A204.1 (cell line): ENCODE results near the gene SATB1.
"Not testable (repeated sequence)": the region's sequence is repeated elsewhere in the genome, so short reads cannot be mapped to it uniquely, and the experiment has no call there.

ENCODE experiments used
- FAIRE-seq: peaks from 2 replicates; lab custom pipeline; 2012; peaks lifted over from hg19 to GRCh38; lab: Jason Lieb, UNC

The SATB1 gene

GRCh38 chr3:18351823-18352744, 73.1 kb downstream of the SATB1 start:
- no peak for FAIRE-seq

- no peak for FAIRE-seq
These were observed 74.0 kb downstream of the SATB1 start for GRCh38 chr3:18351069-18351628.

- FAIRE-seq: no peak
These were observed 75.8 kb downstream of the SATB1 start for GRCh38 chr3:18349197-18349798.

- FAIRE-seq: no peak
These were observed 79.0 kb downstream of the SATB1 start for GRCh38 chr3:18346097-18346496.

GRCh38 chr3:18345015-18345367, 80.1 kb downstream of the SATB1 start:
- no peak for FAIRE-seq

GRCh38 chr3:18344306-18345014, 80.7 kb downstream of the SATB1 start:
- no peak for FAIRE-seq

GRCh38 chr3:18343809-18344208, 81.3 kb downstream of the SATB1 start:
- FAIRE-seq: peak; percentile 82

- no peak for FAIRE-seq
These were observed 86.2 kb downstream of the SATB1 start for GRCh38 chr3:18338827-18339514.

GRCh38 chr3:18337231-18337630, 87.9 kb downstream of the SATB1 start:
- no peak for FAIRE-seq

GRCh38 chr3:18334837-18335601, 90.1 kb downstream of the SATB1 start:
- no peak for FAIRE-seq

GRCh38 chr3:18330772-18331441, 94.2 kb downstream of the SATB1 start:
- not testable (repeated sequence) for FAIRE-seq

GRCh38 chr3:18308096-18308650, 117.0 kb downstream of the SATB1 start:
- FAIRE-seq: no peak

GRCh38 chr3:18307529-18307928, 117.6 kb downstream of the SATB1 start:
- FAIRE-seq: no peak

- FAIRE-seq: no peak
These were observed 122.6 kb downstream of the SATB1 start for GRCh38 chr3:18302517-18302916.

GRCh38 chr3:18301781-18302180, 123.4 kb downstream of the SATB1 start:
- FAIRE-seq: no peak

GRCh38 chr3:18300916-18301315, 124.2 kb downstream of the SATB1 start:
- no peak for FAIRE-seq

- FAIRE-seq: no peak
These were observed 128.0 kb downstream of the SATB1 start for GRCh38 chr3:18297126-18297525.
